ENCODE measurements around the gene CCNA2.

CCNA2 gene

GRCh38 chr4:121823505-121824170 lies at the start of gene CCNA2:
CCNA2 (minus strand) TSS chr4:121823883; CDS start chr4:121823628, 255 bp downstream.
- H3K9me3 ChIP-seq = no peaks in the 10 kb centered on the region
- H3K4me1 ChIP-seq (ENCODE audit: control insufficient read depth in 1 of 2, insufficient read depth in 1 of 2, low read depth in 1 of 2, low read length in 1 of 2) = peaks cover 24 to 26% of the 10 kb centered on the region in 2 experiments
- no peaks in the 10 kb centered on the region for H3K27me3 ChIP-seq
- peak within 1 kb of the TSS; percentile 71 to 75 for H3K4me3 ChIP-seq (ENCODE audit: low read depth in 1 of 2, low read length in 1 of 2)
- no peak for TF ChIP-seq CTCF (IDR thresholded peaks at IDR 0.05)
- H3K36me3 ChIP-seq = no peaks in the 10 kb centered on the region
- peak within 1 kb of the TSS; percentile 57 for H3K27ac ChIP-seq

GRCh38 chr4:121869841-121870822 lies 46.4 kb upstream of the CCNA2 start, which contains the start of gene BBS7:
BBS7 (minus strand) TSS chr4:121870474; CDS start chr4:121870313, 161 bp downstream.
- H3K36me3 ChIP-seq = no peaks in the 10 kb centered on the region
- no peak for TF ChIP-seq CTCF (IDR thresholded peaks at IDR 0.05)
- peaks cover 13 to 14% of the 10 kb centered on the region in 2 experiments for H3K4me1 ChIP-seq (ENCODE audit: control insufficient read depth in 1 of 2, insufficient read depth in 1 of 2, low read depth in 1 of 2, low read length in 1 of 2)
- H3K9me3 ChIP-seq = no peaks in the 10 kb centered on the region
- H3K4me3 ChIP-seq (ENCODE audit: low read depth in 1 of 2, low read length in 1 of 2) = peak within 1 kb of the TSS; percentile 64 to 87
- H3K27me3 ChIP-seq = peaks cover 24% of the 10 kb centered on the region
- H3K27ac ChIP-seq = peak within 1 kb of the TSS; percentile 51

- H3K36me3 ChIP-seq = peaks cover 8% of the 10 kb centered on the region
- H3K9me3 ChIP-seq = no peaks in the 10 kb centered on the region
Measured at GRCh38 chr4:121863799-121864198, 40.1 kb upstream of the CCNA2 start.

GRCh38 chr4:121861426-121861825 lies 37.7 kb upstream of the CCNA2 start:
- Histone ChIP-seq H3K27ac (no peak overlapping the region), H3K36me3 (peaks cover 8% of the 10 kb centered on the region), H3K27me3 (no peaks in the 10 kb centered on the region), H3K9me3 (no peaks in the 10 kb centered on the region), H3K4me1 (ENCODE audit: control insufficient read depth in 1 of 2, insufficient read depth in 1 of 2, low read depth in 1 of 2, low read length in 1 of 2) (no peaks in the 10 kb centered on the region), H3K4me3 (ENCODE audit: low read depth in 1 of 2, low read length in 1 of 2) (no peak overlapping the region)
- no peak for TF ChIP-seq CTCF (IDR thresholded peaks at IDR 0.05)

More at GRCh38 chr4:121863799-121864198, 40.1 kb upstream of the CCNA2 start:
- no peak for TF ChIP-seq CTCF (IDR thresholded peaks at IDR 0.05)
- no peak overlapping the region for H3K27ac ChIP-seq
- H3K4me3 ChIP-seq (ENCODE audit: low read depth in 1 of 2, low read length in 1 of 2) = no peak overlapping the region
- H3K4me1 ChIP-seq (ENCODE audit: control insufficient read depth in 1 of 2, insufficient read depth in 1 of 2, low read depth in 1 of 2, low read length in 1 of 2) = no peaks in the 10 kb centered on the region
- H3K27me3 ChIP-seq = no peaks in the 10 kb centered on the region

GRCh38 chr4:121860121-121860520 lies 36.4 kb upstream of the CCNA2 start:
- Histone ChIP-seq H3K4me1 (ENCODE audit: control insufficient read depth in 1 of 2, insufficient read depth in 1 of 2, low read depth in 1 of 2, low read length in 1 of 2) (no peaks in the 10 kb centered on the region), H3K4me3 (ENCODE audit: low read depth in 1 of 2, low read length in 1 of 2) (no peak overlapping the region), H3K36me3 (peaks cover 8% of the 10 kb centered on the region), H3K27me3 (no peaks in the 10 kb centered on the region), H3K9me3 (no peaks in the 10 kb centered on the region), H3K27ac (no peak overlapping the region)
- TF ChIP-seq CTCF (IDR thresholded peaks at IDR 0.05) = no peak

Measured in neutrophil (primary cell).